GM12865 (cell line): ENCODE results near the gene PRICKLE2.

Experiments
- DNase-seq: peaks from one replicate; pipeline ENCODE4 v3.0.0; 2010; ENCODE audit warnings: low read depth
- H3K4me3 ChIP-seq: 2 replicates; pipeline ENCODE4 v1.5.1; 2011; ENCODE audit warnings: mild to moderate bottlenecking, low read depth, low read length, control low read depth
- CTCF ChIP-seq: IDR thresholded peaks from 2 replicates; pipeline ENCODE4 v1.5.1; 2011; ENCODE audit warnings: low read length, control low read depth, low read depth, inconsistent platforms; ENCODE audit not compliant: insufficient read depth; ENCODE audit errors: missing control alignments

Gene PRICKLE2

GRCh38 chr3:64203969-64204908 lies 21.0 kb downstream of the PRICKLE2 start:
- no peak for TF ChIP-seq CTCF
- no peak for DNase-seq
- no peak overlapping the region for H3K4me3 ChIP-seq

- TF ChIP-seq CTCF, result no peak
- DNase-seq, result no peak
- H3K4me3 ChIP-seq, result no peak overlapping the region
Measured at GRCh38 chr3:64203216-64203615, 22.1 kb downstream of the PRICKLE2 start.

GRCh38 chr3:64199932-64200331 lies 25.3 kb downstream of the PRICKLE2 start:
- no peak for TF ChIP-seq CTCF
- no peak for DNase-seq

GRCh38 chr3:64196236-64196929 lies 28.9 kb downstream of the PRICKLE2 start:
- DNase-seq, result no peak
- no peak for TF ChIP-seq CTCF
- H3K4me3 ChIP-seq, result no peak overlapping the region

More at GRCh38 chr3:64199932-64200331, 25.3 kb downstream of the PRICKLE2 start:
- H3K4me3 ChIP-seq, result no peak overlapping the region

- no peak for DNase-seq
Measured at GRCh38 chr3:64195789-64196188, 29.5 kb downstream of the PRICKLE2 start.

GRCh38 chr3:64191822-64192221 lies 33.4 kb downstream of the PRICKLE2 start:
- no peak for TF ChIP-seq CTCF
- H3K4me3 ChIP-seq, result no peak overlapping the region

More at GRCh38 chr3:64195789-64196188, 29.5 kb downstream of the PRICKLE2 start:
- no peak for TF ChIP-seq CTCF
- H3K4me3 ChIP-seq, result no peak overlapping the region

More at GRCh38 chr3:64191822-64192221, 33.4 kb downstream of the PRICKLE2 start:
- DNase-seq, result no peak
